Retinal pigment epithelial cell (primary cell): ENCODE measurements around the gene NOTCH1.
"Not testable (repeated sequence)": the region's sequence is repeated elsewhere in the genome, so short reads cannot be mapped to it uniquely, and the experiment has no call there.

Source experiments
- DNase-seq: peaks from one replicate; pipeline ENCODE4 v3.0.0-alpha.2; 2010; ENCODE audit warnings: low read depth
- H3K4me3 ChIP-seq: 2 replicates; pipeline ENCODE4 v1.5.1; 2011; ENCODE audit warnings: mild to moderate bottlenecking, low read length, control low read depth, moderate library complexity
- TF ChIP-seq, protein P1 (sequence below): conservative IDR thresholded peaks from 2 replicates; pipeline ENCODE4 v1.5.1; 2011; ENCODE audit warnings: low read depth, low read length, control low read depth, inconsistent platforms

Gene NOTCH1

GRCh38 chr9:136561779-136562178 lies 15.9 kb upstream of the NOTCH1 start:
- TF ChIP-seq, protein P1, sequence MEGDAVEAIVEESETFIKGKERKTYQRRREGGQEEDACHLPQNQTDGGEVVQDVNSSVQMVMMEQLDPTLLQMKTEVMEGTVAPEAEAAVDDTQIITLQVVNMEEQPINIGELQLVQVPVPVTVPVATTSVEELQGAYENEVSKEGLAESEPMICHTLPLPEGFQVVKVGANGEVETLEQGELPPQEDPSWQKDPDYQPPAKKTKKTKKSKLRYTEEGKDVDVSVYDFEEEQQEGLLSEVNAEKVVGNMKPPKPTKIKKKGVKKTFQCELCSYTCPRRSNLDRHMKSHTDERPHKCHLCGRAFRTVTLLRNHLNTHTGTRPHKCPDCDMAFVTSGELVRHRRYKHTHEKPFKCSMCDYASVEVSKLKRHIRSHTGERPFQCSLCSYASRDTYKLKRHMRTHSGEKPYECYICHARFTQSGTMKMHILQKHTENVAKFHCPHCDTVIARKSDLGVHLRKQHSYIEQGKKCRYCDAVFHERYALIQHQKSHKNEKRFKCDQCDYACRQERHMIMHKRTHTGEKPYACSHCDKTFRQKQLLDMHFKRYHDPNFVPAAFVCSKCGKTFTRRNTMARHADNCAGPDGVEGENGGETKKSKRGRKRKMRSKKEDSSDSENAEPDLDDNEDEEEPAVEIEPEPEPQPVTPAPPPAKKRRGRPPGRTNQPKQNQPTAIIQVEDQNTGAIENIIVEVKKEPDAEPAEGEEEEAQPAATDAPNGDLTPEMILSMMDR = no peak
- H3K4me3 ChIP-seq = no peak overlapping the region
- DNase-seq = no peak

DNA sequence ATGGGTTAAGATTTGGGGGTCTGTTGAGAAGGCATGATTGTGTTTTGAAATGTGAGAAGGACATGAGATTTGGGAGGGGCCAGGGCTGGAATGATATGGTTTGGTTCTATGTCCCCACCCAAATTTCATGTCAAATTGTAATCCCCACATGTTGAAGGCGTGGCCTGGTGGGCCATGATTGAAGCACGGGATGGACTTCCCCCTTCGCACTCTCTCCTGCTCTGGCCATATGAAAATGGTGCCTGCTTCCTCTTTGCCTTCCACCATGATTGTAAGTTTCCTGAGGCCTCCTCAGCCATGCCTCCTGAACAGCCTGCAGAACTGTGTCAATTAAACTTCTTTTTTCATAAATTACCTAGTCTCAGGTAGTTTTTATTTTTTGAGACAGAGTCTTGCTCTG lies 14.7 kb upstream of the NOTCH1 start:
- DNase-seq = no peak
- no peak overlapping the region for H3K4me3 ChIP-seq
- TF ChIP-seq, protein P1 = no peak

DNA sequence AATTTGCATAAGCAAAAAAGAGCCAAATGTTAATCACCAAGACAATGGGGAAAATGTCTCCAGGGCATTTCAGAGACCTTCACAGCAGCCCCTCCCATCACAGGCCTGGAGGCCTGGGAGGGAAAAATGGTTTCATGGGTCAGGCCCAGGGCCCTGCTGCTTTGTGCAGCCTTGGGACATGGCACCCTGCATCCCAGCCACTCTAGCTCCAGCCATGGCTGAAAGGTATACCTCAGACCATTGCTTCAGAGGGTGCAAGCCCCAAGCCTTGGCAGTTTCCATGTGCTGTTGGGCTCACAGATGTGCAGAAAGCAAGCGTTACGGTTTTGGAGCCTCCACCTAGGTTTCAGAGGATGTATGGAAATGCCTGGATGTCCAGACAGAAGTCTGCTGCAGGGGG lies 13.5 kb upstream of the NOTCH1 start:
- not testable (repeated sequence) for DNase-seq, H3K4me3 ChIP-seq

- not testable (repeated sequence) for DNase-seq, H3K4me3 ChIP-seq
Measured at GRCh38 chr9:136558846-136559245, 13.0 kb upstream of the NOTCH1 start.

- TF ChIP-seq, protein P1 = no peak
- no peak for DNase-seq
- no peak overlapping the region for H3K4me3 ChIP-seq
Measured at GRCh38 chr9:136558373-136558772, 12.5 kb upstream of the NOTCH1 start.

DNA sequence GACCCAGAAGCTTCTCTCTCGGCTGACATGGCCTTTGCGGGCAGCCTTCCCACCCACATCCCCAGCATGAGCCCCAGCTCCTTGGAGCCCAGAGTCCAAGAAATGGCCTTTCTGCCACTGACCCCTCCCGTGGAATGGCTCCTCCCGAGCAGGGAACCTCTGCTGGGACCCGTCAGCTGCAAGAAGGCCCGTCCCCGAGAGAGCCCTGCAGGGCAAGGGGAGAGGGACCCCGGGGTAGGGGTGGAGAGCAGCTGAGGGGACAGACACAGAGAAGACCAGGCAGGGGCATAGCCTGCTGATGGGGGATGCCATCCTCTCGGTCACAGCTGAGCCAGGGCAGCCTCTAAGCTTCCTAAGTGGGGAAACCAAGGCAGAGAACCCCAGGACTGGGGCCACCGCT lies 11.2 kb upstream of the NOTCH1 start:
- TF ChIP-seq, protein P1 = no peak
- DNase-seq = no peak
- H3K4me3 ChIP-seq = no peak overlapping the region

- no peak for DNase-seq
- no peak overlapping the region for H3K4me3 ChIP-seq
- TF ChIP-seq, protein P1 = no peak
Measured at GRCh38 chr9:136556166-136556565, 10.3 kb upstream of the NOTCH1 start.

GRCh38 chr9:136554870-136555269 lies 9.0 kb upstream of the NOTCH1 start:
- TF ChIP-seq, protein P1 = no peak
- DNase-seq = no peak
- no peak overlapping the region for H3K4me3 ChIP-seq
